H1 (cell line): ENCODE results near the gene TRPV4. TPM values are rescaled to one million over a fixed set of nuclear protein-coding genes. Genes with fewer than 3 reads are reported as not detected.

Experiments
- CTCF ChIA-PET: fragments of 300-600 bp; sonication (Branson Sonifier 250); formaldehyde crosslinking; loops from one replicate; lab custom pipeline; 2021; ENCODE audit not compliant: partially characterized antibody; lab: Charles Lee
- POLR2A ChIA-PET: fragments of 300-600 bp; sonication (Branson Sonifier 250); formaldehyde crosslinking; loops from one replicate; lab custom pipeline; 2021; ENCODE audit warnings: inconsistent platforms; ENCODE audit not compliant: partially characterized antibody; lab: Charles Lee
- DNase-seq, 2 experiments: peaks; one replicate each; pipeline versions ENCODE4 v3.0.0 to v3.0.0-alpha.2; 2010 to 2022; ENCODE audit warnings: low spot score in 2 of 2, low read depth in 1 of 2, mixed read lengths in 1 of 2
- FAIRE-seq: peaks from 2 replicates; lab custom pipeline; 2011; peaks lifted over from hg19 to GRCh38; lab: Jason Lieb, UNC
- H2AFZ ChIP-seq: 2 replicates; pipeline ENCODE4 v1.8.1; 2012; ENCODE audit warnings: low read length, inconsistent platforms
- H2AK5ac ChIP-seq: 2 replicates; pipeline ENCODE4 v1.6.1; 2013; ENCODE audit warnings: low read depth, low read length
- H2BK120ac ChIP-seq: replicated peaks from 2 replicates; pipeline ENCODE3; 2013; ENCODE audit warnings: low read depth, low read length, inconsistent platforms
- H2BK12ac ChIP-seq: 2 replicates; pipeline ENCODE4 v1.6.1; 2013; ENCODE audit warnings: low read depth, low read length
- H2BK15ac ChIP-seq: 2 replicates; pipeline ENCODE4 v1.6.1; 2013; ENCODE audit warnings: low read length
- H2BK20ac ChIP-seq: 2 replicates; pipeline ENCODE4 v1.6.1; 2013; ENCODE audit warnings: low read length
- H2BK5ac ChIP-seq: 2 replicates; pipeline ENCODE4 v1.6.1; 2013; ENCODE audit warnings: low read depth, low read length
- H3K14ac ChIP-seq: 2 replicates; pipeline ENCODE4 v1.6.1; 2013; ENCODE audit warnings: inconsistent platforms; ENCODE audit not compliant: insufficient read length
- H3K18ac ChIP-seq: 2 replicates; pipeline ENCODE4 v1.6.1; 2013; ENCODE audit warnings: low read length; ENCODE audit errors: extremely low read depth
- H3K23ac ChIP-seq: 2 replicates; pipeline ENCODE4 v1.6.1; 2013; ENCODE audit warnings: inconsistent platforms; ENCODE audit not compliant: insufficient read length
- H3K23me2 ChIP-seq: 2 replicates; pipeline ENCODE4 v1.6.1; 2013; ENCODE audit warnings: low read depth, low read length
- H3K27ac ChIP-seq: 2 replicates; pipeline ENCODE4 v1.6.1; 2011; ENCODE audit warnings: low read depth, low read length, inconsistent platforms
- H3K27me3 ChIP-seq, 4 experiments: replicated peaks in 1 of 4; 1 replicate in 1 of 4; 2 replicates in 3 of 4; pipeline versions ENCODE4 v1.6.1 to v1.8.1; 2011 to 2013; ENCODE audit warnings: low read length in 3 of 4, mild to moderate bottlenecking in 3 of 4, inconsistent platforms in 2 of 4, mixed read lengths in 2 of 4, moderate library complexity in 1 of 4; ENCODE audit not compliant: control insufficient read depth in 3 of 4, insufficient read depth in 3 of 4; ENCODE audit errors: extremely low read depth in 1 of 4
- H3K36me3 ChIP-seq, 4 experiments: 2 replicates each; pipeline versions ENCODE4 v1.6.1 to v1.8.1; 2011 to 2013; ENCODE audit warnings: mild to moderate bottlenecking in 4 of 4, low read length in 3 of 4, moderate library complexity in 2 of 4, control low read depth in 1 of 4, inconsistent platforms in 1 of 4; ENCODE audit not compliant: insufficient read depth in 4 of 4, control insufficient read depth in 2 of 4
- H3K4ac ChIP-seq: replicated peaks from 2 replicates; pipeline ENCODE3; 2013; ENCODE audit warnings: low read length, low read depth, mixed read lengths, inconsistent platforms; ENCODE audit not compliant: insufficient read length
- H3K4me1 ChIP-seq, 4 experiments: replicated peaks in 1 of 4; 1 replicate in 1 of 4; 2 replicates in 3 of 4; pipeline versions ENCODE4 v1.6.1 to v1.8.1; 2011 to 2013; ENCODE audit warnings: low read length in 3 of 4, inconsistent platforms in 2 of 4, mixed read lengths in 1 of 4; ENCODE audit not compliant: insufficient read depth in 4 of 4, control insufficient read depth in 3 of 4
- H3K4me2 ChIP-seq, 2 experiments: 2 replicates each; pipeline versions ENCODE4 v1.6.1 to v1.8.1; 2011 to 2013; ENCODE audit warnings: low read depth in 2 of 2, low read length in 2 of 2, control low read depth in 1 of 2, inconsistent platforms in 1 of 2, mild to moderate bottlenecking in 1 of 2; ENCODE audit not compliant: insufficient read depth in 1 of 2
- H3K4me3 ChIP-seq, 4 experiments: fragments of 200-600, 300-600 bp in 1 of 4; sonication (generic), shearing (Covaris generic), sonication (Bioruptor Twin) in 1 of 4; 2 replicates each; pipeline versions ENCODE4 v1.5.1 to v1.8.1; 2011 to 2016; ENCODE audit warnings: low read length in 4 of 4, low read depth in 3 of 4, control low read depth in 2 of 4, inconsistent platforms in 2 of 4, mild to moderate bottlenecking in 2 of 4, mixed read lengths in 1 of 4, moderate library complexity in 1 of 4; ENCODE audit not compliant: insufficient read depth in 2 of 4; ENCODE audit errors: extremely low read depth in 1 of 4
- H3K56ac ChIP-seq: replicated peaks from 2 replicates; pipeline ENCODE3; 2013; ENCODE audit warnings: low read depth, mild to moderate bottlenecking, mixed read lengths, low read length, inconsistent platforms; ENCODE audit not compliant: insufficient read length
- H3K79me1 ChIP-seq: 2 replicates; pipeline ENCODE4 v1.6.1; 2013; ENCODE audit warnings: low read depth, low read length, control low read depth
- H3K79me2 ChIP-seq, 2 experiments: 2 replicates each; pipeline versions ENCODE4 v1.6.1 to v1.8.1; 2012 to 2013; ENCODE audit warnings: low read length in 2 of 2, mild to moderate bottlenecking in 2 of 2, inconsistent platforms in 1 of 2; ENCODE audit not compliant: insufficient read depth in 2 of 2, control insufficient read depth in 1 of 2
- H3K9ac ChIP-seq, 4 experiments: replicated peaks in 1 of 4; 1 replicate in 1 of 4; 2 replicates in 3 of 4; pipeline versions ENCODE4 v1.6.1 to v1.8.1; 2011 to 2013; ENCODE audit warnings: low read depth in 3 of 4, low read length in 3 of 4, control low read depth in 2 of 4, mild to moderate bottlenecking in 2 of 4, moderate library complexity in 2 of 4, inconsistent platforms in 1 of 4; ENCODE audit errors: extremely low read depth in 1 of 4
- H3K9me3 ChIP-seq, 2 experiments: 2 replicates each; pipeline versions ENCODE4 v1.6.1 to v1.8.1; 2012 to 2013; ENCODE audit warnings: mild to moderate bottlenecking in 2 of 2, moderate library complexity in 2 of 2, control low read depth in 1 of 2, inconsistent platforms in 1 of 2, low read depth in 1 of 2, low read length in 1 of 2, mixed read lengths in 1 of 2; ENCODE audit not compliant: insufficient read depth in 2 of 2
- H4K20me1 ChIP-seq, 2 experiments: replicated peaks in 1 of 2; 2 replicates each; pipeline versions ENCODE3 to v1.8.1; 2011 to 2013; ENCODE audit warnings: inconsistent platforms in 2 of 2, low read length in 2 of 2, mild to moderate bottlenecking in 1 of 2; ENCODE audit not compliant: insufficient read depth in 2 of 2, control insufficient read depth in 1 of 2
- H4K5ac ChIP-seq: 2 replicates; pipeline ENCODE4 v1.6.1; 2013; ENCODE audit warnings: low read length, low read depth, mixed read lengths, inconsistent platforms; ENCODE audit not compliant: insufficient read length
- H4K8ac ChIP-seq: 2 replicates; pipeline ENCODE4 v1.8.0; 2013; ENCODE audit warnings: mild to moderate bottlenecking, moderate library complexity, low read length, inconsistent platforms; ENCODE audit not compliant: insufficient read depth; ENCODE audit errors: extremely low read depth
- H4K91ac ChIP-seq: replicated peaks from 2 replicates; pipeline ENCODE3; 2013; ENCODE audit warnings: low read length, mixed read lengths, inconsistent platforms; ENCODE audit not compliant: insufficient read length
- CBX5 ChIP-seq: fragments of 300-800, 300-1000 bp; sonication (generic); IDR thresholded peaks from 2 replicates; pipeline ENCODE4 v1.7.1; 2016; ENCODE audit warnings: antibody characterized with exemption, low read length, low read depth
- CBX8 ChIP-seq: fragments of 300-800, 300-1000 bp; sonication (generic); IDR thresholded peaks from 2 replicates; pipeline ENCODE4 v1.7.1; 2016; ENCODE audit warnings: low read depth, low read length, borderline replicate concordance
- EP300 ChIP-seq, 2 experiments: IDR thresholded peaks; 1 replicate in 1 of 2; 2 replicates in 1 of 2; pipeline ENCODE4 v1.6.1; 2011 to 2012; ENCODE audit warnings: low read depth in 2 of 2, low read length in 2 of 2, mild to moderate bottlenecking in 2 of 2, borderline replicate concordance in 1 of 2, inconsistent platforms in 1 of 2, moderate library complexity in 1 of 2
- EZH2 ChIP-seq: fragments of 200-600 bp; sonication (generic); IDR thresholded peaks from 2 replicates; pipeline ENCODE4 v1.7.1; 2012; ENCODE audit warnings: low read depth, mild to moderate bottlenecking, moderate library complexity, low read length, inconsistent platforms; ENCODE audit not compliant: severe bottlenecking
- HDAC2 ChIP-seq, 2 experiments: fragments of 300-600 bp in 1 of 2; sonication (generic) in 1 of 2; IDR thresholded peaks; 2 replicates each; pipeline ENCODE4 v1.6.1; 2011 to 2012; ENCODE audit warnings: low read depth in 2 of 2, low read length in 2 of 2, mild to moderate bottlenecking in 2 of 2, moderate library complexity in 2 of 2, borderline replicate concordance in 1 of 2, inconsistent platforms in 1 of 2
- RAD21 ChIP-seq, 2 experiments: IDR thresholded peaks in 1 of 2; conservative IDR thresholded peaks in 1 of 2; 2 replicates each; pipeline ENCODE4 v1.6.1; 2011; ENCODE audit warnings: low read depth in 2 of 2, low read length in 2 of 2, improper control_type of control experiment in 1 of 2, inconsistent platforms in 1 of 2, mild to moderate bottlenecking in 1 of 2, moderate library complexity in 1 of 2
- RBBP5 ChIP-seq: IDR thresholded peaks from 2 replicates; pipeline ENCODE4 v1.7.1; 2012; ENCODE audit warnings: low read depth, mild to moderate bottlenecking, inconsistent platforms, low read length, moderate library complexity, borderline replicate concordance
- RFX5 ChIP-seq: IDR thresholded peaks from 2 replicates; pipeline ENCODE4 v1.6.1; 2011; ENCODE audit warnings: low read depth, low read length, improper control_type of control experiment, borderline replicate concordance
- SAP30 ChIP-seq: fragments of 300-600 bp; sonication (generic); IDR thresholded peaks from 2 replicates; pipeline ENCODE4 v1.7.1; 2012; ENCODE audit warnings: low read length, moderate library complexity, mild to moderate bottlenecking, inconsistent platforms; ENCODE audit not compliant: insufficient read depth, insufficient replicate concordance
- SIX5 ChIP-seq: IDR thresholded peaks from 2 replicates; pipeline ENCODE4 v1.6.1; 2011; ENCODE audit warnings: mild to moderate bottlenecking, low read depth, low read length
- SP2 ChIP-seq: IDR thresholded peaks from 2 replicates; pipeline ENCODE4 v1.6.1; 2012; ENCODE audit warnings: mild to moderate bottlenecking, low read length, inconsistent platforms
- WGBS, 2 experiments: shearing (Covaris generic) in 1 of 2; methylation state at CpG; one replicate each; pipeline versions ENCODE4 v1.1.6 to v1.1.7; 2013 to 2015; ENCODE audit warnings: low lambda C conversion rate in 2 of 2, mixed read lengths in 2 of 2, inconsistent platforms in 1 of 2, low coverage in 1 of 2, missing lambda C conversion rate in 1 of 2; ENCODE audit not compliant: insufficient replicate concordance in 2 of 2, insufficient coverage in 1 of 2, insufficient read length in 1 of 2; ENCODE audit errors: extremely low coverage in 1 of 2, missing lambda C conversion rate in 1 of 2; 5-methylcytosine and 5-hydroxymethylcytosine counted together
- polyA plus RNA-seq, 7 experiments: library from polyadenylated mRNA; depleted of rRNA in 3 of 7; stranded (reverse) in 5 of 7; unstranded in 2 of 7; fragments of >200 nt in 5 of 7; fragments of 200-250 nt in 2 of 7; gene quantifications; 1 replicate in 5 of 7; 2 replicates in 1 of 7; 4 replicates in 1 of 7; pipeline versions ENCODE4 v1.2.1 to v1.2.3, GENCODE V29; 2011 to 2013; ENCODE audit warnings: missing spikeins in 2 of 7, mixed read lengths in 2 of 7
- total RNA-seq: library from RNA; stranded (reverse); fragmentation: NEBNext Ultra II Directional; extraction: Animal tissue kit (Norgen Biotek cat#: 25700); gene quantifications from 2 replicates; pipeline ENCODE4 v1.2.1, GENCODE V29; 2021

Gene TRPV4
- total and polyA plus RNA-seq, 2 of the 8 experiments (the other 6 are each of a cell fraction or from before 2014, with no cell fraction given) = 2.1 to 6.2 TPM

DNA sequence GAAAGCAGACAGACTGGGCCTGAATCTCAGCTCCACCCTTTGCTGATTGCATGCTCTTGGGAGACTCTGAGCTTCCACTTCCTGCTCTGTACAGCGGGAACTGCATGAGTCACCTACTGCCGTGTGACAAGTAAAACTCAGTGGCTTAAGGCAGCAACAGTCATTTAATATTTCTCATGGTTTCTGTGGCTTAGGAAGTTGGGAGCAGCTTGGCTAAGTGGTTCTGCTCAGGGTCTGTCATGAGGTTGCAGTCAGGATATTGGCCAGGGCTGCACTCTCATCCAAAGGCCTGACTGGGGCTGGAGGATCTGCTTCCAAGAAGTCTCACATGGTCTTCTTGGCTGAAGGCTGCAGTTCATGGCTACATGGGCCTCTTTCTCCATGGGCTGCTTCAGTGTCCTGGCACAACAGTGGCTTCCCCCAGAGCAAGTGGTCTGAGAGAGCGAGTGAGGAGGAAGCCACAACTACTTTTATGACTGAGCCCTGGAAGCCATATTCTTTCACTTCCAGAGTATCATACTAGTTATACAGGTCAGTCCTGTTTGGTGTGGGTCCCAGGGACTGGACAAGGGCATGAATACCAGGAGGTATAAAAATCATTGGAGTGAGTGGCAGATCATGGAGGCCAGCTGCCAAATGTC is 69.9 kb downstream of the TRPV4 start:
- FAIRE-seq (no peak), DNase-seq (peak in 1 of 2 experiments; percentile 35)
- Histone ChIP-seq H3K9ac (no peak overlapping the region), H3K27ac (no peak overlapping the region), H2BK12ac (no peak overlapping the region), H2AK5ac (no peak overlapping the region), H4K91ac (no peak overlapping the region), H4K5ac (no peak overlapping the region), H3K4me3 (no peak overlapping the region), H4K8ac (no peak overlapping the region), H2BK15ac (no peak overlapping the region), H2BK20ac (no peak overlapping the region), H2BK5ac (no peak overlapping the region), H2AFZ (no peak overlapping the region), H3K4me1 (peaks cover 0 to 10% (median 4%) of the 10 kb centered on the region in 4 experiments; a peak in 6 of 7 replicates), H3K4ac (no peak overlapping the region), H3K56ac (no peak overlapping the region), H3K79me2 (no peaks in the 10 kb centered on the region), H3K18ac (no peak overlapping the region), H2BK120ac (no peak overlapping the region), H4K20me1 (no peaks in the 10 kb centered on the region), H3K27me3 (no peaks in the 10 kb centered on the region), H3K23me2 (no peaks in the 10 kb centered on the region), H3K23ac (no peak overlapping the region), H3K14ac (no peak overlapping the region), H3K79me1 (no peaks in the 10 kb centered on the region), H3K4me2 (no peak overlapping the region), H3K9me3 (no peaks in the 10 kb centered on the region), H3K36me3 (no peaks in the 10 kb centered on the region)
- TF ChIP-seq HDAC2 (IDR thresholded peaks at IDR 0.05; ENCODE audit: borderline replicate concordance in 1 of 2, low read depth in 2 of 2, low read length in 2 of 2) (no peak), CBX8 (no peak), EZH2 (no peak), RBBP5 (no peak), SIX5 (no peak), EP300 (IDR thresholded peaks at IDR 0.05; ENCODE audit: borderline replicate concordance in 1 of 2, low read depth in 2 of 2, low read length in 2 of 2) (no peak), RAD21 (IDR thresholded peaks at IDR 0.05 in 1 of 2, conservative IDR thresholded peaks at IDR 0.05 in 1 of 2; ENCODE audit: low read depth in 2 of 2, low read length in 2 of 2) (no peak), SP2 (no peak), SAP30 (no peak), RFX5 (no peak), CBX5 (no peak)
- CTCF ChIA-PET = interaction anchor here (0.7 to 10.0 kb wide), 25 partner anchors 9 to 322 kb away, joined by 3 to 120 read pairs (median 4); partner anchors contain the start of gene TCHP
- 98% methylated on average over 3 of the region's 3 CpGs; no CpG with 5 or more reads in 1 of the 2 experiments for WGBS, 2 experiments
- POLR2A ChIA-PET = interaction anchor here (0.6 to 1.0 kb wide), 2 partner anchors 49 to 89 kb away, joined by 3 to 4 read pairs; no protein-coding TSS in a partner anchor
